Mononuclear cell (primary cell): ENCODE results near the gene AK5. TPM values are rescaled to one million over a fixed set of nuclear protein-coding genes. Genes with fewer than 3 reads are reported as not detected.

Experiments
- H3K27me3 ChIP-seq: 2 replicates; pipeline ENCODE4 v1.6.0; 2011; ENCODE audit warnings: low read length, control low read depth; ENCODE audit not compliant: insufficient read depth
- H3K4me1 ChIP-seq: 2 replicates; pipeline ENCODE4 v1.5.1; 2011; ENCODE audit warnings: mild to moderate bottlenecking, low read length, control low read depth; ENCODE audit not compliant: insufficient read depth
- H3K4me3 ChIP-seq: 2 replicates; pipeline ENCODE4 v1.5.1; 2011; ENCODE audit warnings: mild to moderate bottlenecking, low read length, moderate library complexity
- H3K9me3 ChIP-seq: 2 replicates; pipeline ENCODE4 v1.5.1; 2011; ENCODE audit warnings: low read depth, mild to moderate bottlenecking, control low read depth, low read length
- total RNA-seq: library from RNA; depleted of rRNA; stranded (reverse); fragments of >200 nt; gene quantifications from one replicate; pipeline ENCODE4 v1.2.3, GENCODE V29; 2012

Gene AK5
- total RNA-seq, 1 donor: 16.3 TPM

DNA sequence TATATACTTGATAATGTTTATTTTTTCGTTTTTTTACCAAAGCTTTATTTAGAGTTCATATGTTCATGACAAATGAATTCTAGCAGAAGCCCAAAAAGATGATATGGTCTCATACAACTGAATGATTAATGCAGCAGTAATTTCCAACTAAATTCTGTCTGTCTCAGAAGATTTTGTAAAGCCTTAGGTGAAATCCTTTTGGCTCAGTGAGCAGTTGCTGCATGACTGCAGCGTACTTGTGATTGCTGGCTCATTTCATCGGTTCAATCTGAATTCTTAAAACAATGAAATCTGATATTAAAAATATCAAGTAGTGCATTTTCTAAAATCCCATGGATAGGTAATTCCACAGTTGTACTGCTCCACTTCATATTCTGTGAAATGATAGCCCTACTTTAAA lies 73.2 kb downstream of the AK5 start:
- Histone ChIP-seq H3K4me1 (peaks cover 9% of the 10 kb centered on the region), H3K27me3 (no peaks in the 10 kb centered on the region), H3K9me3 (no peaks in the 10 kb centered on the region), H3K4me3 (no peak overlapping the region)

DNA sequence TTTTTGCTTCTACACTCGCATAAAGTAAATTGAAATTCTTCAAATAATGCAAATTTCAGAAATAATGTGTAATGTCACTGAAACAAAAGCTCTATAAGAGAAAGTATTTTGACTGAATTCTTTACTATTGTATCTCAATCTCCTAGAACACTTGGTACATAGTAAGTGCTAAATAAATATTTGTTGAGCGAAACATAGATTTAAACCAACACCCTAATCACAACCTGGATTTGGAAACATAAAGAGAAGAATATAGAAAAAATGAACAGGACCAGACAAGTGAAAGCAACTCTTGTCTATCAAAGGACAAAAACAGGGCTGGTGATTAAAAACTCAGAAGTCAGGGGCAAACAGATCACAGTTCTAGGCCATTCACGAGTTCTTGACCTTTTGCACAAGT lies 74.3 kb downstream of the AK5 start:
- Histone ChIP-seq H3K27me3 (no peaks in the 10 kb centered on the region), H3K9me3 (no peaks in the 10 kb centered on the region), H3K4me3 (no peak overlapping the region), H3K4me1 (peaks cover 4% of the 10 kb centered on the region)

DNA sequence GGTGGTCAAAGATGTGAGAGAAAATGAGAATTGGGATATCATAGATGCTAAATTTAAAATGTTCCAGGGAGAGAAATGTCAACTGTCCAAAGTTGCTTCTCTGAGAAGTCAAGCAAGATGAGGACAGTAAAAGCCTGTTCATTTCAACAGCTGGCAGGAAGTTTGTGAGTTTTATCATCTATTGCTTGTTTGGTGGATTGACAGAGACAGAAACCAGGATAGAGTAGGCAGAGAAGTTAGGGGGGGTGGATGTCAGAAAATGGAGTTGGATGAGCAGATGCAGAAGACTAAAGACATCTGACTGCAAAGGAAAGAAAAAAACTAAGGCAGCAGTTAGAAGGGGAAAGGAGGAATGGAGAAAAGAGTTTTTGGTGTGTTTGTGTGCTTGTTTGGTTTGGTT lies 78.4 kb downstream of the AK5 start:
- Histone ChIP-seq H3K4me1 (no peaks in the 10 kb centered on the region), H3K4me3 (no peak overlapping the region), H3K27me3 (no peaks in the 10 kb centered on the region), H3K9me3 (no peaks in the 10 kb centered on the region)

DNA sequence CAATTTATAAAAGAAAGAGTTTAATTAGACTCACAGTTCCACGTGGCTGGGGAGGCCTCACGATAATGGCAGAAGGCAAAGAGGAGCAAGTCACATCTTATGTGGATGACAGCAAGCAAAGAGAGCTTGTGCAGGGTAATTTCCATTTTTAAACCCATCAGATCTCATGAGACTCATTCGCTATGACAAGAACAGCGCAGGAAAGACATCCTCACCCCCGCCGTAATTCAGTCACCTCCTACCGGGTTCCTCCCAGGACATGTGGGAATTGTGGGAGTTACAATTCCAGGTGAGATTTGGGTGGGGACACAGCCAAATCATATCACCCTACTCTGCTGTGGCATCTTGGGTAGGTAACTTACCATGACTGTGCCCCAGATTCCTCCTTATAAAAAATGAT lies 79.8 kb downstream of the AK5 start:
- Histone ChIP-seq H3K9me3 (no peaks in the 10 kb centered on the region), H3K4me3 (no peak overlapping the region), H3K4me1 (no peaks in the 10 kb centered on the region), H3K27me3 (no peaks in the 10 kb centered on the region)

DNA sequence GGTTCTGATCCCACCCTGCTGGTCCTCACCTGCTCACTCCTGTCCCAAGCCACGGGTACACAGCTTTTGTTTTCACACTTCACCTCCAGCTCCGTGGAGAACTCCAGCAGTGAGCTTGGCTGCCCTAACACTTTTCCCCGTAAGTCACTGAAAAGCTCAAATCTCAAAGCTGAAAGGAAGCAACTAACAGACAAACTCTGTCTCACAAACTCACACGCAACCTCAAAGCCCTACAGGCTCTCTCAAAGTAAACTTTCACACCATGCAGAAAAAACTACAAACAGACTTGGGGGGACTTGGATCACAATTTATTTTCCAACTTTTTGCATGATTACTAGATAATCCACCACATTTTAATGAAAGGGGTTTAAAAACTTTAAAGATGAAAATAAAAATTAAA lies 88.3 kb downstream of the AK5 start:
- Histone ChIP-seq H3K4me1 (no peaks in the 10 kb centered on the region), H3K4me3 (no peak overlapping the region), H3K9me3 (no peaks in the 10 kb centered on the region), H3K27me3 (no peaks in the 10 kb centered on the region)

DNA sequence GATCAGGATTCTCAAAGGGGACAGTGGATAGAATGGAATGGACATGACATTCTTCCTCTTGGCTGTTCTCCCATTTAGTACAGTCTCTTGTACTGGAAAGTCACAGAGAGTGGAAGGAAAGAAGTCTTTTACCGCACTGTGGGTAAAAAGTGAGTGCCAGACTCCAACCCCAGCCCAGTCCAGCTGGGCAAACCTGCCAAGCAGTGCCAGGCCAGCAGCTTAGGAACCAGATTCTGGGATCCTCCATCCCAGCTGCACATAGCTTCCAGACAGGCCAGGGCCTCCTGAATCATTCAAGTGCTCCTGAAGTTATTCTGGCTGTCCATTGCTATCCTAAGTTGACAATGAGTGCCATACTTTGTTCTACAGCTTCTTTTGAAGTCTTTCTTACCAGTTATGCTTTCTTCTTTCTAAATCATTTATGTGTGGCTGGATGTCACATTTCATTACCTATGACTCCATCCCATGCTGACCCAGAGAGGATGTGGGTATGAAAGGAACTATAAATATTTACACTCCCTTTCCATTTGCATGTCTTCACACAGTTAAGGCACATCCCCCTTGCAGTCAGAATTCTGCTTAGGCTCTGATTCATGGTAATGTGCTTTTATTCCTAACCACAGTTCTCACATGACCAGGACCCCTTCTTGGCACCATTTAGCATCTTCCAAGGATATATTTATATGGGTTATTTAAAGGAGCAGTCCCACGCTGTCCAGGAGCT lies 88.9 kb downstream of the AK5 start:
- H3K27me3 ChIP-seq: no peaks in the 10 kb centered on the region
- no peaks in the 10 kb centered on the region for H3K4me1 ChIP-seq
- H3K9me3 ChIP-seq: no peaks in the 10 kb centered on the region
- H3K4me3 ChIP-seq: no peak overlapping the region

DNA sequence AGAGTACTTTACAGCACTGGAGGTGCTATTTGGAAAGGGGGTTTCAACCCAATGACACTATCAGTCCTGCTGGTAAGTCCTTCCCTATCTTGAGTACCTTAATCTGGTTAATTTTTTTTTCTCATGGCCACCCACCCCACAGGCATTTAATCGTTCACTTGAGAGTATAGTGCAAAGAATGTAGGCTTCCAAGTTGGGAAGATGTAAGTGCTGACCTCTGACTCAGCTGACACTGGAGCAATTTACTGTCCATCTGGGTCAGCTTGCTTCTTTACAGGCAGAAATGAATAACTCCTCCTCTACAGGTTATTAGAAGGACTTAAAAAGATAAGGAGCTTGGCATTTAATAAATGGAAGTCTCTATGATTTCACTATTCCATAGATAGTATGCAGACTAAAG lies 89.6 kb downstream of the AK5 start:
- no peak overlapping the region for H3K4me3 ChIP-seq
- H3K9me3 ChIP-seq: no peaks in the 10 kb centered on the region
- H3K4me1 ChIP-seq: no peaks in the 10 kb centered on the region
- no peaks in the 10 kb centered on the region for H3K27me3 ChIP-seq

DNA sequence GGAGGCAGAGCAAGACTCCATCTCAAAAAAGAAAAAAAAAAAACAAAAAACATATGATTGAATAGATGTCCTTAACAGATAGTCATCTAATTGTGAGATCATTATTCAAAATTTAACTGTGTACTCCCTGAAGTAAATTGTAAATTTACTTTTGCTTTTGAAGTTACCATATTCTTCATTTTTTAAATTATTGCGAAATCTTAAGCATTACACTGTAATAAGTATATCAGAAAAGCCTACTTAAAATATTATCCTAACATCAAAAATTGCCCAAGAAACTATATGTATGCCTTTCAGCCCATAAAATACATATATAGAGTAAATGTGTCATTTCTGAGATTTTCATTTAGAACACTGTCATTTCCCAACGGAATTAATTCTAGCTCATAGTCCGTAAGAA lies 91.9 kb downstream of the AK5 start:
- Histone ChIP-seq H3K4me1 (no peaks in the 10 kb centered on the region), H3K9me3 (no peaks in the 10 kb centered on the region), H3K4me3 (no peak overlapping the region), H3K27me3 (no peaks in the 10 kb centered on the region)

DNA sequence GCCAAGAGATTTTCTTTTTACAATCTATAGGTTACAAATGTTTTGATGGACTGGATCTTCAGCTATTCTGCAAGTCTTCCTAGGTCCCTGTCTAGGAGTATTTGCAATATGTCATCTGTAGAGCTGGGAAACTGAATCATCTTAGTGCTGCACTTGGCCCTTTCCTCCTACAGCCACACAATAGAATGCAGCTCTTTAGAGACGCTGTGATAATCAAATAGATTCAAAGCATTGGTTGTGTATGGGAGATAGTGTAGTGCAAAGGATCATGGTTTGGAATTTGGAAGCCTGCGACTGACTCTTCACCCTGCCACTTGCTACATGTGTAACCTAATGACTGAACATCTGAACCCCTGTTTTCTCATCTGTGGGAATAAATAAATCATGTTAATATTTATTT lies 93.7 kb downstream of the AK5 start:
- Histone ChIP-seq H3K9me3 (no peaks in the 10 kb centered on the region), H3K4me1 (no peaks in the 10 kb centered on the region), H3K4me3 (no peak overlapping the region), H3K27me3 (no peaks in the 10 kb centered on the region)

DNA sequence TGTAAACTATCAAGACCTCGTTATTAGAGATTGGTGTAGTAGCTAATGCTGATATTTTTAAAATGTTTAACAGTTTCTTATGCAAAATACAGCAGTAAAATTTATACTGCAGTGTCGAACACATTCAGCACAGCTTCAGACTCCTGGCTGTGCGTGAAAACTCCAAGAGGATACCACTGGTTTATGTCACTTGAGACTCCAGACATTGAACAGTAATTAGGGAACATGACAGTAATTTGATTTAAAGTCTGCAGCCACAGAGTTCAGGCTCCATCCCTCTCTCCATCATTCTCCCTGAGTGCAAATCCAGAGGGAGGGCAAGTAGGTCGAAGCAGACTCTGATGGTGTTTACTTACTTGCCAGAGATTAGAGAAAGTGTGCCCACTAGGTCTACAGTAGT lies 94.2 kb downstream of the AK5 start:
- H3K9me3 ChIP-seq: no peaks in the 10 kb centered on the region
- no peaks in the 10 kb centered on the region for H3K4me1 ChIP-seq
- no peaks in the 10 kb centered on the region for H3K27me3 ChIP-seq
- H3K4me3 ChIP-seq: no peak overlapping the region

DNA sequence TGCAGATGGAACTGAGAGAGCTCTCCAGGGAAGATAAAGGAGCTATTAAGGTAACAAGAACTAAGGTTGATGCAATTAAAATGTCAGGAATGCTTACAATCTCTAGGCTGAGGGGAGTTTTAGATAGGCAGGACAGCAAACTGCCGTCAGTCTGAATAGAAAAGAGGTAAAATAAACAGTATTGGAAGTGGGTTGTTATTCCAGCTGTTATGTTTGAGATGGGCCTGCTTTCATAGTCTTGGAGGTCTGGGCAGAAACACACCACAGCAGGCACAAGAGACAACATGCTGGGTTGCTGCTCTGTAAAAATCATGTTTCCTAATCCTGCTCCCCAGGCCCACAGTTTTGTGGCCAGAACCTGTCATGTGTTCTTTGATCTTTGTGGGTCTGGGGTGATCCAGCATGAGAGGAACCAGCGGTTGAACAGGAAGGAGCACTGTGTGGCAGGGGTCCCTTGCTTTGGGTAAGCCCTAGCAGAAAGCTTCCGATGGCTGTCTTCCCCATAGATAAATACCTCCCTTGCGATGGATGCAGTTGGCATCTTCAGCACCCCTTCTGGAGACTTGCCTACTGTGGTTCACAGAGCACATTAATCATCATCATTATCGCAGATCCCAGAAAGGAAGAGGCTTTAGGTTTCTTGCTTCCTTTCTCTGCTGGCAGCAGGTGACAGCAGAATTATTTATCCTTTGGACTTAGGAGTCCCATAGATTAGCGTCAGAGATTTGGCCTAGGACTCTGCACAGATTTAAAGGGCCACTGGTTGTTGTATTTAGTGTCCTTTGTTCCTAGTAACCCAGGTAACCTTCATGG lies 97.1 kb downstream of the AK5 start:
- Histone ChIP-seq H3K4me1 (no peaks in the 10 kb centered on the region), H3K27me3 (no peaks in the 10 kb centered on the region), H3K4me3 (no peak overlapping the region), H3K9me3 (no peaks in the 10 kb centered on the region)

DNA sequence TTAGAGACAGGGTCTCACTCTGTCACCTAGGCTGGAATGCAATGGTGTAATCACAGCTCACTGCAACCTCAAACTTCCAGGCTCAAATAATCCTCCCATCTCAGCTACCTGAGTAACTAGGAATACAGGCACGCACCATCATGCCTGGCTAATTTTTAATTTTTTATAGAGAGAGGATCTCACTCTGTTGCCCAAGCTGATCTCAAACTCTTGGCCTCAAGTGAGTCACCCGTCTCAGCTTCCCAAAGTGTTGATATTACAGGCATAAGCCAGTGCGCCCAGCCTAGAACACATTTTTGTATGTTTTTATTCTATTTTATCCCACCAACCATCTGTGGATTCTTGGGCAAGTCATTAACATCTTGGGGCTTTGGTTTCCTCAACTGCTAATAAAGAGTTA lies 100.5 kb downstream of the AK5 start:
- H3K27me3 ChIP-seq: no peaks in the 10 kb centered on the region
- H3K4me1 ChIP-seq: no peaks in the 10 kb centered on the region
- no peaks in the 10 kb centered on the region for H3K9me3 ChIP-seq
- no peak overlapping the region for H3K4me3 ChIP-seq

DNA sequence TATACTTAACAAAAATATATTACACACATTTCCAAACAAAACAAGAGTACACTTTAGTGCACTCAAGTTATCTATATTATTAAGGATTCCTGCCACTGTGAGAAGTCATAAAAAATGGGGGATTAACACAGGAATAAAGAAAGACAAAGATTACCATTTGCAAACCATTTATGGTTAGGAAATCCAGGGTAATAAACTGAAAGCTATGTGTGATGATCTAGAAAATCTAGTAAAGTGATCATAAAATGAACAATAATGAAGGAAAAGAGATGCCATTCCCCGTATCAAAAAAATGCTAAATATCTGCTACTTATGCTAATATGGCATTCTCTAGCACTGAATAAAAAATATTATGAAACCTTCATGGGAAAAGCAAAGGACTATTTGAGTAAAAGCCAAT lies 101.4 kb downstream of the AK5 start:
- Histone ChIP-seq H3K27me3 (no peaks in the 10 kb centered on the region), H3K4me3 (no peak overlapping the region), H3K9me3 (no peaks in the 10 kb centered on the region), H3K4me1 (no peaks in the 10 kb centered on the region)

DNA sequence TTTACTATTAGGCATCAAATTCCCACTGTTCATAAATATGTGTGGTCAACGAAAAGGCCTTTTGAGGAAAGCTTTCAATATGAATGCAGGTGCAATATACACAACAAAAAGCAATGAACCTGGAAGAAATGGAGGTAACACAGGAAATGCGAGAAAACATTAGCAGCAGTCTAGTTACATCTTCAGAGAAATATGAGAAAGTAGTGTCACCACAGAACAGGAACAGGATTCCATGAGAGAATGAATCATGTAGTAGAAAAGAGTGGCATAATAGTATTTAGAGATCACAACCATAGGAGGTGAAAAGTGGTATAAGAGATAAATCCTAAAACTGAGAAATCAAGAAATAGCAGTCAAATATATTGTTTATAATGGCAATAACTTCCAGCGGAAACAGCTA lies 103.7 kb downstream of the AK5 start:
- H3K9me3 ChIP-seq: no peaks in the 10 kb centered on the region
- no peak overlapping the region for H3K4me3 ChIP-seq
- H3K27me3 ChIP-seq: no peaks in the 10 kb centered on the region
- H3K4me1 ChIP-seq: peaks cover 10% of the 10 kb centered on the region

DNA sequence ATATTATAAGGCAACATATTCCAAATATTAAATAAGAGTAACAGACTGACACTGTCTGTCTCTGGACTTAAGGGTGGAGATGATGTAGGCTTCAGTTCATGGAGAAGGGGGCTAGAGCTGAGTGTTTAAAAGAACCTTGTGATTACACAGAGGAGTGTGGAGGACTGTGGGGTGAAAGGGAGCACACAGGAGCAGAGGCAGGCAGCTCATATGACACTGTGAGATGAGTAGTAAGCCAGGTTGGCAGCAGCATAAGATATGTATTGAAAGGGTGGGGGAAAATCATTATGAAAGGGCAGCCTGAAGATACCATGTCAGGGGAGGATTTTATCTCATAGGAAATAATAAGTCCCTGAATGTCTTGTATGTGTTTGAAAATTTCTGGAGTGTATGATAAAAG lies 104.5 kb downstream of the AK5 start:
- Histone ChIP-seq H3K27me3 (no peaks in the 10 kb centered on the region), H3K4me1 (peaks cover 10% of the 10 kb centered on the region), H3K9me3 (no peaks in the 10 kb centered on the region), H3K4me3 (no peak overlapping the region)

DNA sequence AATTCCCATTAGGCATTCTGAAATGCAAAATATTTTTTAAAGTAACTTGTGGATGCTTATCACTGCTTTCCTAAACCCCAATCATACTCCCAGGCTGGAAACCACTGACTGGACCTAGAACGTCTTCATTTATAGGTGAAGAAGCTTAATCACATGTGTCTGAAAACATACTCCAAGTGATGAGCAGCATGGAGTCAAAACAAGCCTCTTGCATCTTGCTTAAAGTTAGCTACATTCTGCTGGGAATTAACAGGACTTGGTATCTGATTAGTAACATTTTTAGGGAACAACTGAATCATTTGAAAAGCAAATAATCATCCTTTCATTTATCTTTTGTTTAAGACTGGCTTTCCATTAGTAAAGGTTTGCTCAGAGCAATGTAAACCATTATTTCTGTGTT lies 105.7 kb downstream of the AK5 start:
- no peaks in the 10 kb centered on the region for H3K9me3 ChIP-seq
- no peaks in the 10 kb centered on the region for H3K27me3 ChIP-seq
- H3K4me3 ChIP-seq: no peak overlapping the region

More for the DNA sequence above, 105.7 kb downstream of the AK5 start:
- peaks cover 10% of the 10 kb centered on the region for H3K4me1 ChIP-seq
